Measurements from ENCODE around the gene RASGRF2. TPM values are rescaled to one million over a fixed set of nuclear protein-coding genes. Genes with fewer than 3 reads are reported as not detected.

RASGRF2 gene
- total RNA-seq, 1 experiment from 2014 or later: 0.48 TPM

DNA sequence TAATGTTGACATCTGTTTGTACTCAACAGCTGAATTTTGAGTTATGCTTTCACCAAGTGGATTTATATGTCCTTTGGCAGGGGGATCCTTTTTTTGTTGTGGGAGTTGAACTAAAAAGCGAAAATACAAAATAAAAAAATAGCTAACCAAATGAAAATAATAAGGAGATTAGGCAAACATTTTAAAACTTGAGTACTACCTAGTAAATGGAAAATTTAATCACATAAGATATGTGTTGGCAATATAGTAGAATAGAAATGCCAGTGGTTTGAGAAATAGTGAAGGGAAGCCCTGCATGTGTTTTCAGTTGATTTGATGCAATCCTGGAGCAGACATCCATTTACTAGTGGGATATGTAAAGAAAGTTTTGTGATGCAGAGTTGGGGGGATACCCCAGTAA lies 98.0 kb downstream of the RASGRF2 start:
- no peaks in the 10 kb centered on the region for H3K79me2 ChIP-seq (ENCODE audit: low read depth)
- intact Hi-C loops (cut with micrococcal nuclease; ENCODE audit: unreplicated experiment): no loop called here
- DNase-seq: no peak

DNA sequence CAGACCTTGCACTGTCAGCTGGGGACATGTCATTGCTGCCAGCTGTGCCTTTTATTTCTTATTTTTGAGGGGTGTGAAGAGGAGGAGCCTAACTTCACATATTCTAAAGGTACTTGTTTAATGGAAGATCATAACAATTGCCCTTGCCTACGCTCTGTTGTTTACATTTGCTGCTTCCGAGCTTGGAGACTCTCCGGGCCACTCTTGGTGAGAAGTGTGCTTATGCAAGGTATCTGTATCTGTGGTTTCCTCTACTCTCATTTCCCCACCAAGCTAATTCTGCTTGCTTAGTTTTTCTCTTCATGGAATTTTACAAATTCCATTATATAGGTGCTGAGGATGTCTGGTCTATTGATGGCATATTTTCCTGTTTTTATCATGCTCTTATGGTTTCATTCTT lies 105.3 kb downstream of the RASGRF2 start:
- TF ChIP-seq, protein P1, sequence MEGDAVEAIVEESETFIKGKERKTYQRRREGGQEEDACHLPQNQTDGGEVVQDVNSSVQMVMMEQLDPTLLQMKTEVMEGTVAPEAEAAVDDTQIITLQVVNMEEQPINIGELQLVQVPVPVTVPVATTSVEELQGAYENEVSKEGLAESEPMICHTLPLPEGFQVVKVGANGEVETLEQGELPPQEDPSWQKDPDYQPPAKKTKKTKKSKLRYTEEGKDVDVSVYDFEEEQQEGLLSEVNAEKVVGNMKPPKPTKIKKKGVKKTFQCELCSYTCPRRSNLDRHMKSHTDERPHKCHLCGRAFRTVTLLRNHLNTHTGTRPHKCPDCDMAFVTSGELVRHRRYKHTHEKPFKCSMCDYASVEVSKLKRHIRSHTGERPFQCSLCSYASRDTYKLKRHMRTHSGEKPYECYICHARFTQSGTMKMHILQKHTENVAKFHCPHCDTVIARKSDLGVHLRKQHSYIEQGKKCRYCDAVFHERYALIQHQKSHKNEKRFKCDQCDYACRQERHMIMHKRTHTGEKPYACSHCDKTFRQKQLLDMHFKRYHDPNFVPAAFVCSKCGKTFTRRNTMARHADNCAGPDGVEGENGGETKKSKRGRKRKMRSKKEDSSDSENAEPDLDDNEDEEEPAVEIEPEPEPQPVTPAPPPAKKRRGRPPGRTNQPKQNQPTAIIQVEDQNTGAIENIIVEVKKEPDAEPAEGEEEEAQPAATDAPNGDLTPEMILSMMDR (conservative IDR thresholded peaks at IDR 0.05): no peak
- no peak for TF ChIP-seq EZH2 (IDR thresholded peaks at IDR 0.05; ENCODE audit: low read depth)
- no peaks in the 10 kb centered on the region for H4K20me1 ChIP-seq (ENCODE audit: insufficient read depth)
- H3K4me1 ChIP-seq (replicated peaks; ENCODE audit: insufficient read depth): no peaks in the 10 kb centered on the region
- no peaks in the 10 kb centered on the region for H3K36me3 ChIP-seq (ENCODE audit: low read depth)
- H3K9me2 ChIP-seq (ENCODE audit: insufficient read depth): no peaks in the 10 kb centered on the region
- H2AFZ ChIP-seq: no peak overlapping the region
- intact Hi-C loops (cut with micrococcal nuclease; ENCODE audit: unreplicated experiment): no loop called here
- POLR2A ChIA-PET (ENCODE audit: unreplicated experiment): no interaction called here
- no peaks in the 10 kb centered on the region for H3K79me2 ChIP-seq (ENCODE audit: low read depth)
- DNase-seq: no peak
- H3K4me3 ChIP-seq: no peak overlapping the region
- no TSS peak for BruUV-seq (replicated peaks)
- no peak overlapping the region for H3K27ac ChIP-seq
- no peak overlapping the region for H3K4me2 ChIP-seq
- no peaks in the 10 kb centered on the region for H3K9me3 ChIP-seq (ENCODE audit: insufficient read depth, low read depth)
- H3K27me3 ChIP-seq (ENCODE audit: insufficient read depth, low read depth): no peaks in the 10 kb centered on the region
- no peaks in the 10 kb centered on the region for H3F3A ChIP-seq (ENCODE audit: insufficient read depth, low read depth)
- CTCF ChIA-PET: no interaction called here

More for the DNA sequence above, 98.0 kb downstream of the RASGRF2 start:
- H3K9me3 ChIP-seq (ENCODE audit: insufficient read depth, low read depth): no peaks in the 10 kb centered on the region
- POLR2A ChIA-PET (ENCODE audit: unreplicated experiment): no interaction called here
- CTCF ChIA-PET: no interaction called here
- no peak overlapping the region for H3K4me2 ChIP-seq
- no peaks in the 10 kb centered on the region for H3F3A ChIP-seq (ENCODE audit: insufficient read depth, low read depth)
- H2AFZ ChIP-seq: no peak overlapping the region
- no peaks in the 10 kb centered on the region for H3K27me3 ChIP-seq (ENCODE audit: insufficient read depth, low read depth)
- TF ChIP-seq, protein P1 (conservative IDR thresholded peaks at IDR 0.05): no peak
- TF ChIP-seq EZH2 (IDR thresholded peaks at IDR 0.05; ENCODE audit: low read depth): no peak
- no peak overlapping the region for H3K4me3 ChIP-seq
- no TSS peak for BruUV-seq (replicated peaks)
- no peaks in the 10 kb centered on the region for H3K4me1 ChIP-seq (replicated peaks; ENCODE audit: insufficient read depth)
- H3K27ac ChIP-seq: no peak overlapping the region
- H3K36me3 ChIP-seq (ENCODE audit: low read depth): no peaks in the 10 kb centered on the region
- H4K20me1 ChIP-seq (ENCODE audit: insufficient read depth): no peaks in the 10 kb centered on the region
- no peaks in the 10 kb centered on the region for H3K9me2 ChIP-seq (ENCODE audit: insufficient read depth)

DNA sequence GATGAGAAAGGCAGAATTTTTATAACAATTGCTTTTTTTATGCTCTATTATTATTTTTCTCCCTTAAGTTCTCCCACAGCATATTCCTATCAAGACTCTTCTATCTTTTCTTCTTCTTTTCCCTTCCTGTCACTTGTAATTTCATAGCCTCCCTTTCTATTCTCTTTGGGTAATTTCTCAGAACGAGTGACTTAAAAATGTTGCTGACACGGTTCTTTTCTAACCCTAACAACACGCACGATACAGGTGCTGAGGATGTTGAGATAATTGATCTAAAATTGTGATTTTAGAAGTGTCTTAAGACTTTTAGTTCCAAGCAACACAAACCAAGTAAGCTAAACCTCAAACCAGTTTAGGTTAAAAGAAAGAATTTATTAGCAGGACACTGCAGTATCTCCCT lies 105.9 kb downstream of the RASGRF2 start:
- no peak overlapping the region for H3K4me3 ChIP-seq
- ChIA-PET POLR2A (ENCODE audit: unreplicated experiment) (no interaction called here), CTCF (no interaction called here)
- no peaks in the 10 kb centered on the region for H4K20me1 ChIP-seq (ENCODE audit: insufficient read depth)
- no peaks in the 10 kb centered on the region for H3F3A ChIP-seq (ENCODE audit: insufficient read depth, low read depth)
- H3K79me2 ChIP-seq (ENCODE audit: low read depth): no peaks in the 10 kb centered on the region
- no peak for DNase-seq
- no peaks in the 10 kb centered on the region for H3K9me2 ChIP-seq (ENCODE audit: insufficient read depth)
- H3K4me1 ChIP-seq (replicated peaks; ENCODE audit: insufficient read depth): no peaks in the 10 kb centered on the region
- no peak overlapping the region for H3K27ac ChIP-seq
- intact Hi-C loops (cut with micrococcal nuclease; ENCODE audit: unreplicated experiment): no loop called here
- no peak overlapping the region for H3K4me2 ChIP-seq
- no peaks in the 10 kb centered on the region for H3K9me3 ChIP-seq (ENCODE audit: insufficient read depth, low read depth)
- no peaks in the 10 kb centered on the region for H3K27me3 ChIP-seq (ENCODE audit: insufficient read depth, low read depth)
- BruUV-seq (replicated peaks): no TSS peak
- H2AFZ ChIP-seq: 0 out of 2 replicates have a peak overlapping the region, but pooled peaks have one; percentile 11
- H3K36me3 ChIP-seq (ENCODE audit: low read depth): no peaks in the 10 kb centered on the region
- TF ChIP-seq, protein P1 (conservative IDR thresholded peaks at IDR 0.05): no peak
- TF ChIP-seq EZH2 (IDR thresholded peaks at IDR 0.05; ENCODE audit: low read depth): no peak
